GM23338 (cell line): Measurements from ENCODE around the gene CALCOCO1. TPM values are rescaled to one million over a fixed set of nuclear protein-coding genes. Genes with fewer than 3 reads are reported as not detected.

Source experiments
- ATAC-seq: fragments of 200-7000 bp; cut with Tn5 transposase; 3 replicates; pipeline ENCODE4 v1.9.1; 2020
- DNase-seq: peaks from one replicate; pipeline ENCODE4 v3.0.0-alpha.2; 2015; ENCODE audit warnings: low spot score
- H2AFZ ChIP-seq: fragments of 200-600 bp; sonication (generic); 2 replicates; pipeline ENCODE4 v1.8.0; 2016; ENCODE audit warnings: antibody characterized with exemption, mild to moderate bottlenecking, moderate library complexity
- H3F3A ChIP-seq: fragments of 200-600 bp; sonication (generic); replicated peaks from 2 replicates; pipeline ENCODE4 v1.8.0; 2017; ENCODE audit warnings: antibody characterized with exemption, mixed run types, low read depth
- H3K27ac ChIP-seq: fragments of 200-600 bp; sonication (generic); 2 replicates; pipeline ENCODE4 v1.6.1; 2016; ENCODE audit warnings: low read depth
- H3K27me3 ChIP-seq: fragments of 200-600 bp; sonication (generic); 2 replicates; pipeline ENCODE4 v1.8.0; 2016; ENCODE audit warnings: mild to moderate bottlenecking, mixed run types, moderate library complexity; ENCODE audit not compliant: insufficient read depth
- H3K36me3 ChIP-seq: fragments of 200-600 bp; sonication (generic); 2 replicates; pipeline ENCODE4 v1.8.0; 2016; ENCODE audit warnings: mild to moderate bottlenecking; ENCODE audit not compliant: insufficient read depth
- H3K4me1 ChIP-seq: fragments of 200-600 bp; sonication (generic); 2 replicates; pipeline ENCODE4 v1.8.0; 2016; ENCODE audit warnings: mild to moderate bottlenecking, moderate library complexity; ENCODE audit not compliant: insufficient read depth
- H3K4me2 ChIP-seq: fragments of 200-600 bp; sonication (generic); 2 replicates; pipeline ENCODE4 v1.7.1; 2017; ENCODE audit warnings: mixed run types
- H3K4me3 ChIP-seq: fragments of 200-600 bp; sonication (generic); 2 replicates; pipeline ENCODE4 v1.6.1; 2016; ENCODE audit warnings: mixed run types
- H3K79me2 ChIP-seq: fragments of 200-600 bp; sonication (generic); replicated peaks from 2 replicates; pipeline ENCODE4 v1.8.0; 2017; ENCODE audit warnings: mild to moderate bottlenecking; ENCODE audit not compliant: insufficient read depth
- H3K9me2 ChIP-seq: fragments of 200-600 bp; sonication (generic); 2 replicates; pipeline ENCODE4 v1.8.0; 2017; ENCODE audit not compliant: insufficient read depth
- H4K20me1 ChIP-seq: fragments of 200-600 bp; sonication (generic); replicated peaks from 2 replicates; pipeline ENCODE4 v1.8.0; 2017; ENCODE audit warnings: mild to moderate bottlenecking; ENCODE audit not compliant: insufficient read depth
- H3K27ac Mint-ChIP-seq: 2 replicates; pipeline ENCODE4 v1.8.0; 2020; ENCODE audit warnings: inconsistent platforms, mild to moderate bottlenecking, moderate library complexity, mixed read lengths
- H3K27me3 Mint-ChIP-seq: 3 replicates; pipeline ENCODE4 v1.8.0; 2022; ENCODE audit warnings: low read depth, mild to moderate bottlenecking, moderate library complexity, mixed read lengths, inconsistent platforms; ENCODE audit not compliant: insufficient read depth, poor library complexity
- H3K36me3 Mint-ChIP-seq: 3 replicates; pipeline ENCODE4 v1.8.0; 2021; ENCODE audit warnings: low read depth, mild to moderate bottlenecking, inconsistent platforms, moderate library complexity, mixed read lengths
- H3K4me1 Mint-ChIP-seq: 3 replicates; pipeline ENCODE4 v1.8.0; 2020; ENCODE audit warnings: mild to moderate bottlenecking, inconsistent platforms, mixed read lengths
- H3K4me3 Mint-ChIP-seq: 3 replicates; pipeline ENCODE4 v1.8.0; 2021; ENCODE audit warnings: moderate library complexity, mild to moderate bottlenecking, inconsistent platforms, mixed read lengths
- H3K9me3 Mint-ChIP-seq: 3 replicates; pipeline ENCODE4 v1.8.0; 2020; ENCODE audit warnings: moderate library complexity, mild to moderate bottlenecking, inconsistent platforms, mixed read lengths
- CREB1 ChIP-seq: fragments of 250-450 bp; sonication (Bioruptor Pico); IDR thresholded peaks from 2 replicates; pipeline ENCODE4 v1.5.0; 2020; ENCODE audit warnings: low read depth, mild to moderate bottlenecking, moderate library complexity
- ETS1 ChIP-seq: IDR thresholded peaks from 2 replicates; pipeline ENCODE4 v1.6.1; 2016; ENCODE audit warnings: antibody characterized with exemption
- EZH2 ChIP-seq: fragments of 200-600 bp; sonication (generic); IDR thresholded peaks from one replicate; pipeline ENCODE4 v1.8.0; 2017; ENCODE audit warnings: antibody characterized with exemption, mild to moderate bottlenecking, low read depth; ENCODE audit not compliant: unreplicated experiment
- NANOG ChIP-seq: IDR thresholded peaks from 2 replicates; pipeline ENCODE4 v1.6.1; 2016; ENCODE audit warnings: antibody characterized with exemption, borderline replicate concordance
- POLR2AphosphoS5 ChIP-seq: IDR thresholded peaks from 2 replicates; pipeline ENCODE4 v1.6.1; 2016; ENCODE audit warnings: antibody characterized with exemption, low read depth
- STAT1 ChIP-seq: IDR thresholded peaks from one replicate; pipeline ENCODE4 v1.6.1; 2016; ENCODE audit warnings: antibody characterized with exemption; ENCODE audit not compliant: unreplicated experiment
- ZNF114 ChIP-seq: fragments of 250-450 bp; sonication (Bioruptor Pico); IDR thresholded peaks from 2 replicates; pipeline ENCODE4 v1.5.0; 2020; ENCODE audit warnings: mild to moderate bottlenecking, moderate library complexity
- ZNF462 ChIP-seq: fragments of 250-450 bp; sonication (Bioruptor Pico); IDR thresholded peaks from 2 replicates; pipeline ENCODE4 v1.5.0; 2020; ENCODE audit warnings: mild to moderate bottlenecking, moderate library complexity
- polyA plus RNA-seq: library from polyadenylated mRNA; unstranded; fragments of >200 nt; fragmentation: Nextera tagmentation; extraction: Ambion mirVana; gene quantifications from 2 replicates; pipeline ENCODE4 v1.2.1, GENCODE V29; 2016
- total RNA-seq: library from RNA; depleted of rRNA; stranded (reverse); fragments of >200 nt; shearing (Covaris generic); gene quantifications from 2 replicates; pipeline ENCODE4 v1.2.3, GENCODE V29; 2014

Gene CALCOCO1
- total and polyA plus RNA-seq, 2 experiments from 2014 or later, result 6.5 to 20.4 TPM

- H3F3A ChIP-seq, result no peaks in the 10 kb centered on the region
- Mint-ChIP-seq H3K4me3 (no peak overlapping the region), H3K27ac (no peak overlapping the region), H3K9me3 (no peaks in the 10 kb centered on the region), H3K27me3 (peaks cover 17% of the 10 kb centered on the region), H3K36me3 (no peaks in the 10 kb centered on the region), H3K4me1 (no peaks in the 10 kb centered on the region)
- H3K27me3 ChIP-seq, result peaks cover 77% of the 10 kb centered on the region
- H2AFZ ChIP-seq, result no peak overlapping the region
- no peaks in the 10 kb centered on the region; the same call in 1 of the 2 replicates for H4K20me1 ChIP-seq
- TF ChIP-seq CREB1 (no peak), ZNF462 (no peak), ZNF114 (CRISPR knock-in tag) (no peak), POLR2AphosphoS5 (no peak), ETS1 (no peak), STAT1 (no peak), EZH2 (no peak), NANOG (no peak)
- H3K4me2 ChIP-seq, result no peak overlapping the region
- no peak overlapping the region for H3K27ac ChIP-seq
- DNase-seq (no peak), ATAC-seq (no peak)
- H3K4me3 ChIP-seq, result no peak overlapping the region
- H3K79me2 ChIP-seq, result no peaks in the 10 kb centered on the region
- no peaks in the 10 kb centered on the region for H3K4me1 ChIP-seq
- no peaks in the 10 kb centered on the region for H3K36me3 ChIP-seq
- no peaks in the 10 kb centered on the region for H3K9me2 ChIP-seq
Observed at GRCh38 chr12:53766881-53767280, 39.6 kb upstream of the CALCOCO1 start.
